Measurements from ENCODE around the gene IGF2BP3.

IGF2BP3 gene

GRCh38 chr7:23486002-23486773, 15.9 kb upstream of the IGF2BP3 start:
- no peak for DNase-seq
- Histone ChIP-seq H3K4ac (ENCODE audit: low read depth in 1 of 2, low read length in 2 of 2) (no peak overlapping the region), H3K27ac (ENCODE audit: low read length, poor library complexity, severe bottlenecking) (no peak overlapping the region), H2BK12ac (ENCODE audit: low read length in 2 of 2) (no peak overlapping the region), H3K4me3 (ENCODE audit: insufficient read depth in 1 of 2, low read depth in 1 of 2, low read length in 2 of 2) (no peak overlapping the region), H3K4me1 (ENCODE audit: control insufficient read depth, insufficient read depth, low read depth, low read length) (no peaks in the 10 kb centered on the region), H3K9me3 (ENCODE audit: control insufficient read depth, low read length) (no peaks in the 10 kb centered on the region), H3K14ac (ENCODE audit: low read length in 2 of 2) (no peak overlapping the region), H2AK5ac (ENCODE audit: low read length, severe bottlenecking) (no peak overlapping the region), H3K27me3 (ENCODE audit: control insufficient read depth in 1 of 2, insufficient read depth in 1 of 2, low read length in 2 of 2) (peaks cover 0 to 5% of the 10 kb centered on the region in 2 experiments), H2AFZ (ENCODE audit: low read depth, low read length) (no peak overlapping the region), H4K91ac (ENCODE audit: low read length) (no peak overlapping the region), H2BK5ac (ENCODE audit: low read depth, low read length, poor library complexity, severe bottlenecking) (no peak overlapping the region), H3K36me3 (ENCODE audit: control insufficient read depth in 1 of 2, insufficient read depth in 2 of 2, low read depth in 1 of 2, low read length in 2 of 2) (no peaks in the 10 kb centered on the region), H3K9ac (ENCODE audit: low read length) (no peak overlapping the region), H3K4me2 (ENCODE audit: low read length, poor library complexity, severe bottlenecking) (no peak overlapping the region), H2BK15ac (ENCODE audit: low read depth, poor library complexity, severe bottlenecking) (no peak overlapping the region), H3K23ac (ENCODE audit: low read length in 2 of 2) (no peak overlapping the region), H3K79me1 (replicated peaks; ENCODE audit: low read length, poor library complexity, severe bottlenecking) (no peaks in the 10 kb centered on the region), H3K18ac (ENCODE audit: low read depth in 1 of 2, low read length in 2 of 2) (no peak overlapping the region), H2BK120ac (ENCODE audit: low read depth, low read length) (no peak overlapping the region), H4K8ac (ENCODE audit: low read length) (no peak overlapping the region)
- WGBS: 94% methylated on average over 8 of the region's 13 CpGs

GRCh38 chr7:23482686-23483085, 12.4 kb upstream of the IGF2BP3 start:
- DNase-seq: no peak
- no peaks in the 10 kb centered on the region for H3K79me1 ChIP-seq (replicated peaks; ENCODE audit: low read length, poor library complexity, severe bottlenecking)
- H3K4me2 ChIP-seq (ENCODE audit: low read length, poor library complexity, severe bottlenecking): no peak overlapping the region
- 100% methylated on average over 3 of the region's 4 CpGs for WGBS
- H3K36me3 ChIP-seq (ENCODE audit: control insufficient read depth in 1 of 2, insufficient read depth in 2 of 2, low read depth in 1 of 2, low read length in 2 of 2): no peaks in the 10 kb centered on the region
- no peak overlapping the region for H3K4ac ChIP-seq (ENCODE audit: low read depth in 1 of 2, low read length in 2 of 2)
- H3K23ac ChIP-seq (ENCODE audit: low read length in 2 of 2): no peak overlapping the region
- H3K4me1 ChIP-seq (ENCODE audit: control insufficient read depth, insufficient read depth, low read depth, low read length): no peaks in the 10 kb centered on the region
- H2AFZ ChIP-seq (ENCODE audit: low read depth, low read length): no peak overlapping the region
- no peak overlapping the region for H3K4me3 ChIP-seq (ENCODE audit: insufficient read depth in 1 of 2, low read depth in 1 of 2, low read length in 2 of 2)
- no peak overlapping the region for H4K8ac ChIP-seq (ENCODE audit: low read length)
- no peak overlapping the region for H2BK5ac ChIP-seq (ENCODE audit: low read depth, low read length, poor library complexity, severe bottlenecking)
- no peak overlapping the region for H2BK120ac ChIP-seq (ENCODE audit: low read depth, low read length)
- H3K27me3 ChIP-seq (ENCODE audit: control insufficient read depth in 1 of 2, insufficient read depth in 1 of 2, low read length in 2 of 2): peaks cover 0 to 34% of the 10 kb centered on the region in 2 experiments
- H2BK12ac ChIP-seq (ENCODE audit: low read length in 2 of 2): no peak overlapping the region
- H3K9ac ChIP-seq (ENCODE audit: low read length): no peak overlapping the region
- H4K91ac ChIP-seq (ENCODE audit: low read length): no peak overlapping the region
- no peak overlapping the region for H3K18ac ChIP-seq (ENCODE audit: low read depth in 1 of 2, low read length in 2 of 2)
- H2AK5ac ChIP-seq (ENCODE audit: low read length, severe bottlenecking): no peak overlapping the region
- H3K14ac ChIP-seq (ENCODE audit: low read length in 2 of 2): no peak overlapping the region
- H3K27ac ChIP-seq (ENCODE audit: low read length, poor library complexity, severe bottlenecking): no peak overlapping the region
- H2BK15ac ChIP-seq (ENCODE audit: low read depth, poor library complexity, severe bottlenecking): no peak overlapping the region
- H3K9me3 ChIP-seq (ENCODE audit: control insufficient read depth, low read length): no peaks in the 10 kb centered on the region

- no peak overlapping the region for H4K91ac ChIP-seq (ENCODE audit: low read length)
- H3K4me3 ChIP-seq (ENCODE audit: insufficient read depth in 1 of 2, low read depth in 1 of 2, low read length in 2 of 2): no peak overlapping the region
- no peak overlapping the region for H3K23ac ChIP-seq (ENCODE audit: low read length in 2 of 2)
- H3K18ac ChIP-seq (ENCODE audit: low read depth in 1 of 2, low read length in 2 of 2): no peak overlapping the region
- no peak overlapping the region for H3K14ac ChIP-seq (ENCODE audit: low read length in 2 of 2)
- H2BK12ac ChIP-seq (ENCODE audit: low read length in 2 of 2): no peak overlapping the region
- no peak overlapping the region for H3K27ac ChIP-seq (ENCODE audit: low read length, poor library complexity, severe bottlenecking)
- WGBS: 93% methylated on average over 2 of the region's 6 CpGs
- H2BK120ac ChIP-seq (ENCODE audit: low read depth, low read length): no peak overlapping the region
- no peaks in the 10 kb centered on the region for H3K9me3 ChIP-seq (ENCODE audit: control insufficient read depth, low read length)
- no peak overlapping the region for H3K9ac ChIP-seq (ENCODE audit: low read length)
- H3K79me1 ChIP-seq (replicated peaks; ENCODE audit: low read length, poor library complexity, severe bottlenecking): no peaks in the 10 kb centered on the region
- no peak overlapping the region for H3K4ac ChIP-seq (ENCODE audit: low read depth in 1 of 2, low read length in 2 of 2)
- H3K27me3 ChIP-seq (ENCODE audit: control insufficient read depth in 1 of 2, insufficient read depth in 1 of 2, low read length in 2 of 2): peaks cover 0 to 78% of the 10 kb centered on the region in 2 experiments
- no peak overlapping the region for H4K8ac ChIP-seq (ENCODE audit: low read length)
- no peak overlapping the region for H2BK15ac ChIP-seq (ENCODE audit: low read depth, poor library complexity, severe bottlenecking)
- no peak overlapping the region for H3K4me2 ChIP-seq (ENCODE audit: low read length, poor library complexity, severe bottlenecking)
- H3K4me1 ChIP-seq (ENCODE audit: control insufficient read depth, insufficient read depth, low read depth, low read length): peaks cover 3% of the 10 kb centered on the region
- H2BK5ac ChIP-seq (ENCODE audit: low read depth, low read length, poor library complexity, severe bottlenecking): no peak overlapping the region
- no peaks in the 10 kb centered on the region for H3K36me3 ChIP-seq (ENCODE audit: control insufficient read depth in 1 of 2, insufficient read depth in 2 of 2, low read depth in 1 of 2, low read length in 2 of 2)
- H2AK5ac ChIP-seq (ENCODE audit: low read length, severe bottlenecking): no peak overlapping the region
- H2AFZ ChIP-seq (ENCODE audit: low read depth, low read length): no peak overlapping the region
- no peak for DNase-seq
Observed at GRCh38 chr7:23477962-23478866, 7.9 kb upstream of the IGF2BP3 start.

- Histone ChIP-seq H3K36me3 (ENCODE audit: control insufficient read depth in 1 of 2, insufficient read depth in 2 of 2, low read depth in 1 of 2, low read length in 2 of 2) (no peaks in the 10 kb centered on the region), H2AK5ac (ENCODE audit: low read length, severe bottlenecking) (no peak overlapping the region), H2BK15ac (ENCODE audit: low read depth, poor library complexity, severe bottlenecking) (no peak overlapping the region), H3K9ac (ENCODE audit: low read length) (no peak overlapping the region), H3K9me3 (ENCODE audit: control insufficient read depth, low read length) (no peaks in the 10 kb centered on the region), H3K18ac (ENCODE audit: low read depth in 1 of 2, low read length in 2 of 2) (no peak overlapping the region), H3K79me1 (replicated peaks; ENCODE audit: low read length, poor library complexity, severe bottlenecking) (no peaks in the 10 kb centered on the region), H3K14ac (ENCODE audit: low read length in 2 of 2) (no peak overlapping the region), H3K4me2 (ENCODE audit: low read length, poor library complexity, severe bottlenecking) (no peak overlapping the region), H2BK120ac (ENCODE audit: low read depth, low read length) (no peak overlapping the region), H2BK5ac (ENCODE audit: low read depth, low read length, poor library complexity, severe bottlenecking) (no peak overlapping the region), H3K27ac (ENCODE audit: low read length, poor library complexity, severe bottlenecking) (no peak overlapping the region), H3K23ac (ENCODE audit: low read length in 2 of 2) (no peak overlapping the region), H2BK12ac (ENCODE audit: low read length in 2 of 2) (no peak overlapping the region), H3K27me3 (ENCODE audit: control insufficient read depth in 1 of 2, insufficient read depth in 1 of 2, low read length in 2 of 2) (peaks cover 0 to 89% of the 10 kb centered on the region in 2 experiments), H3K4ac (ENCODE audit: low read depth in 1 of 2, low read length in 2 of 2) (no peak overlapping the region), H3K4me3 (ENCODE audit: insufficient read depth in 1 of 2, low read depth in 1 of 2, low read length in 2 of 2) (no peak overlapping the region), H2AFZ (ENCODE audit: low read depth, low read length) (no peak overlapping the region), H4K91ac (ENCODE audit: low read length) (no peak overlapping the region), H4K8ac (ENCODE audit: low read length) (no peak overlapping the region), H3K4me1 (ENCODE audit: control insufficient read depth, insufficient read depth, low read depth, low read length) (peaks cover 3% of the 10 kb centered on the region)
- DNase-seq: no peak
- WGBS: no CpG with 5 or more reads among the region's 1 CpG
Observed at GRCh38 chr7:23477157-23477499, 6.8 kb upstream of the IGF2BP3 start.

All from mesenchymal stem cell (in vitro differentiated cells and primary cell).